ENCODE results near the gene CCDC51.

Gene CCDC51

DNA sequence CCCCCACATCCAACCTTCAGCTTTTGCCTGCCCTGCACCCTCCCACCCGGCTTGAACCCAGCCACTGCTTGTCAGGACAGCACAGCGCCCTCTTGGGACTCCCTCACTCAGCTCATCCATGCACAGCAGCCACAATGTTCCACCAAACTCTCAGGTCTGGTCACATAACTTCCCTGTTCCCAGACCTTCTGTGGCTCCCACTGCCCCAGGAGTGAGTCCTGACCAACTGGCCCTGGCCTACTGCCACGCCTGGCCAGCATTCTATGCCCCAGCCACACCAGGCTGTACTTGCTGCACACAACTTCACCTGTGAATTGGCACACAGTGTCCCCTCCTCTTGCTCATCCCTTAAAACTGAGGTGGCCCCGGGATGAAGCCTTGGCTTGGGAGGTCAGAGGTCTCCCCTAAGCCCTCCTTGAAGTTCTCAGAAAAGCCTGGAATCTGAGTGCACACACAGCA is 31.1 kb downstream of the CCDC51 start:
- TF ChIP-seq, protein P1, sequence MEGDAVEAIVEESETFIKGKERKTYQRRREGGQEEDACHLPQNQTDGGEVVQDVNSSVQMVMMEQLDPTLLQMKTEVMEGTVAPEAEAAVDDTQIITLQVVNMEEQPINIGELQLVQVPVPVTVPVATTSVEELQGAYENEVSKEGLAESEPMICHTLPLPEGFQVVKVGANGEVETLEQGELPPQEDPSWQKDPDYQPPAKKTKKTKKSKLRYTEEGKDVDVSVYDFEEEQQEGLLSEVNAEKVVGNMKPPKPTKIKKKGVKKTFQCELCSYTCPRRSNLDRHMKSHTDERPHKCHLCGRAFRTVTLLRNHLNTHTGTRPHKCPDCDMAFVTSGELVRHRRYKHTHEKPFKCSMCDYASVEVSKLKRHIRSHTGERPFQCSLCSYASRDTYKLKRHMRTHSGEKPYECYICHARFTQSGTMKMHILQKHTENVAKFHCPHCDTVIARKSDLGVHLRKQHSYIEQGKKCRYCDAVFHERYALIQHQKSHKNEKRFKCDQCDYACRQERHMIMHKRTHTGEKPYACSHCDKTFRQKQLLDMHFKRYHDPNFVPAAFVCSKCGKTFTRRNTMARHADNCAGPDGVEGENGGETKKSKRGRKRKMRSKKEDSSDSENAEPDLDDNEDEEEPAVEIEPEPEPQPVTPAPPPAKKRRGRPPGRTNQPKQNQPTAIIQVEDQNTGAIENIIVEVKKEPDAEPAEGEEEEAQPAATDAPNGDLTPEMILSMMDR (IDR thresholded peaks at IDR 0.05): no peak
- Histone ChIP-seq H3K4me2 (ENCODE audit: low read length) (no peak overlapping the region), H3K9ac (no peak overlapping the region), H3K9me3 (ENCODE audit: control insufficient read depth, low read length) (no peaks in the 10 kb centered on the region), H3K4me1 (no peaks in the 10 kb centered on the region), H2AFZ (no peak overlapping the region), H3K27ac (no peak overlapping the region), H3K79me2 (no peaks in the 10 kb centered on the region), H3K4me3 (ENCODE audit: low read depth, low read length) (no peak overlapping the region), H3K27me3 (ENCODE audit: control insufficient read depth, insufficient read depth, low read length) (no peaks in the 10 kb centered on the region), H3K36me3 (ENCODE audit: control insufficient read depth, insufficient read depth, low read length) (no peaks in the 10 kb centered on the region)

DNA sequence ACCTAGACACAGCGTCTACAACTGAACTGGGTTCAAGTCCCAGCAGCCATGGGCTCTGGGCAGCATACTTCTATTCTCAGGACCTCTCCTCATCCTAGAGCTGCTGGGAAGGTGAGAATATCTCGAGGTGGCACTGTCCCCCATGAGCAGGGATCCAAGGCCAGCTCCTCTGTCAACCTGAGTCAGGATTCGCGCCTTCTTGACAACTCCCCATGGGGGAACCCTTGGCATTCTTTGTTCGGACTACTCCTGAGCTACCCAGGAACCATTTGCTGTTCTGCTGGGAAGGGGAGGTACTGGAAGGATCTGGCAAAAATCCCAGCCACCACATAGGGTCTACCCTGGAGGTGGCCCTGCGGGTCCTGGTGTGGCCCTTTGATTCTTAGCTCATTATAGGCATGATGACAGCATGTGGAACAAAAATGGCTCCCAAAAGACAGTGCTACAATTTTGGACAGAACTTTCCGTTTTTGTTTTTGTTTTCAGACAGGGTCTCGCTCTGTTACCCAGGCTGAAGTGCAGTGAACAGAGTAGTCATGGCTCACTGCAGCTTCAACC is 32.3 kb downstream of the CCDC51 start:
- Histone ChIP-seq H3K9ac (no peak overlapping the region), H3K27me3 (ENCODE audit: control insufficient read depth, insufficient read depth, low read length) (no peaks in the 10 kb centered on the region), H3K4me1 (no peaks in the 10 kb centered on the region), H3K79me2 (no peaks in the 10 kb centered on the region), H2AFZ (no peak overlapping the region), H3K36me3 (ENCODE audit: control insufficient read depth, insufficient read depth, low read length) (no peaks in the 10 kb centered on the region), H3K9me3 (ENCODE audit: control insufficient read depth, low read length) (no peaks in the 10 kb centered on the region), H3K4me2 (ENCODE audit: low read length) (no peak overlapping the region), H3K4me3 (ENCODE audit: low read depth, low read length) (no peak overlapping the region), H3K27ac (no peak overlapping the region)
- TF ChIP-seq, protein P1 (IDR thresholded peaks at IDR 0.05): no peak

DNA sequence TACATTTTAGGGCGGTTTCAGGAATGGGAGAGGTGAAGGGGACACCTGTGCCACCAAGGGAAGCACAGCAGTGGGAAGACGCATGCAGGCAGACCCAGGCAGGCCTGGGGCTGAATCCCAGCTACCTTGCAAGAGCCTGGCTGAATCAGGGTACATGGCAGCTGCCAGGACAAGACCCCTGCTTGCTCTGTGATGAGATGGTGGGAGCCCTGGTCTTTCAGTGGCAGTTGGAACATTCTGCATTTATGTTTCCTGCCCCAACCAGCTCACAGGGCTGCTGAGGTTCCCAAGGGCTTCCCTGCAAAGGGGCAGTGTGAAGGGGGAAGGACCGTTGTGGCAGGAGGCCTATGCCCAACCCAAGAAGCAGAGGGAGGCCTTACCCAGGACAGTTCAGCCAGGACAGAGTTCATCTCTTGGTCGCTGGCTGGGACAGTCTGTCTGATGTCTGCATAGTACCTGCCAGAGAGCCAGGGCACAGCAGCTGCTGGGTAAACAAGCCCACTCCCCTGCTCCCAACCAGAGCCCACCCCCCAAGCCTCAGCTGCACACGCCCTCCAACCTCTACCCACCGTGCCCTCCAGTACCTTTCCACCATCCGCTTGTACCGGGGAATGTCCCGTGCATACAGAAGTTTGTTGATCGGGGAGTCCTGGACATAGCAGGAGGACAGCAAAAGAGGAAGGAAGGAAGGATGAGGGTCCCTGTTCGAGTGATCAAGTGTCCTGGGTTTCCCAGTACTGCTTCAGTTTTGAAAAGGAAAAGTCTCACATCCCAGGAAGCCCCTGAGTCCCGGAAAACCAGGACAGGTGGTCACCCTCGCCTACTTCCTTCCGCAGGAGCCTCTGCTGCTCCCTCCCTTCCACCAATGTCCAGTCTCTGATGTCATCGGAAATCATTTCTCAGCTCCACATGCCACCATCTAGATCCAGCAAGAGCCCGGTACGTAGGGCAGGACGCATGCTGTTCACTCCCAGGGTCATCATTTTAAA is 33.2 kb downstream of the CCDC51 start:
- Histone ChIP-seq H3K4me2 (ENCODE audit: low read length) (no peak overlapping the region), H3K36me3 (ENCODE audit: control insufficient read depth, insufficient read depth, low read length) (no peaks in the 10 kb centered on the region), H3K27ac (no peak overlapping the region), H3K9ac (no peak overlapping the region), H3K27me3 (ENCODE audit: control insufficient read depth, insufficient read depth, low read length) (no peaks in the 10 kb centered on the region), H3K9me3 (ENCODE audit: control insufficient read depth, low read length) (no peaks in the 10 kb centered on the region), H2AFZ (no peak overlapping the region), H3K4me3 (ENCODE audit: low read depth, low read length) (no peak overlapping the region), H3K4me1 (no peaks in the 10 kb centered on the region), H3K79me2 (no peaks in the 10 kb centered on the region)
- TF ChIP-seq, protein P1 (IDR thresholded peaks at IDR 0.05): no peak

DNA sequence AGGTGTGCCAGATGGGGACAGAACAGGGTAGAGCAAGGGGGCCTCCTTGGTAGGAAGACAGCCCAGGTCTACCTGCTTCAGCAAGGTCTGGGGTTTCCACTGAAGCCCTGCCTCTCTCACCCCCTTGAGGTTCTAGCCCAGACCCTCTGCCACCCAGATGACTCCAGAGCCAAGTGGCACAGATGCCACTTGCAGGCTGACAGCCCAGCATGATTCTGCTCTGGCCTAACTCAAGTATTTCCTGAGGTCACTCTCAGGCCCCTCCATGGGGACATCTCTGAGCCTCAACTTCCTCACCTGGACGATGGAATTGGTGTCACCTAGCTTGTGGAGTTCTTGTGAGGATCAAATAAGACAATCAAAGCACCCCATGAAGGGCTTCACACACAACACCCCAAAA is 33.9 kb downstream of the CCDC51 start:
- Histone ChIP-seq H3K4me2 (ENCODE audit: low read length) (no peak overlapping the region), H2AFZ (no peak overlapping the region), H3K36me3 (ENCODE audit: control insufficient read depth, insufficient read depth, low read length) (no peaks in the 10 kb centered on the region), H3K79me2 (no peaks in the 10 kb centered on the region), H3K27me3 (ENCODE audit: control insufficient read depth, insufficient read depth, low read length) (no peaks in the 10 kb centered on the region), H3K9ac (no peak overlapping the region), H3K4me1 (no peaks in the 10 kb centered on the region), H3K4me3 (ENCODE audit: low read depth, low read length) (no peak overlapping the region), H3K9me3 (ENCODE audit: control insufficient read depth, low read length) (no peaks in the 10 kb centered on the region), H3K27ac (no peak overlapping the region)
- TF ChIP-seq, protein P1 (IDR thresholded peaks at IDR 0.05): no peak

All from parathyroid adenoma (tissue), 2 donors.